ENCODE data around the gene ABCA9. TPM values are rescaled to one million over a fixed set of nuclear protein-coding genes. Genes with fewer than 3 reads are reported as not detected.
"Not testable (repeated sequence)": the region's sequence is repeated elsewhere in the genome, so short reads cannot be mapped to it uniquely, and the experiment has no call there.

ABCA9 gene
- total and polyA plus RNA-seq, 2 of the 13 experiments (the other 11 are each of a cell fraction or from before 2014, with no cell fraction given) = 0.04 TPM; not detected in 1

DNA sequence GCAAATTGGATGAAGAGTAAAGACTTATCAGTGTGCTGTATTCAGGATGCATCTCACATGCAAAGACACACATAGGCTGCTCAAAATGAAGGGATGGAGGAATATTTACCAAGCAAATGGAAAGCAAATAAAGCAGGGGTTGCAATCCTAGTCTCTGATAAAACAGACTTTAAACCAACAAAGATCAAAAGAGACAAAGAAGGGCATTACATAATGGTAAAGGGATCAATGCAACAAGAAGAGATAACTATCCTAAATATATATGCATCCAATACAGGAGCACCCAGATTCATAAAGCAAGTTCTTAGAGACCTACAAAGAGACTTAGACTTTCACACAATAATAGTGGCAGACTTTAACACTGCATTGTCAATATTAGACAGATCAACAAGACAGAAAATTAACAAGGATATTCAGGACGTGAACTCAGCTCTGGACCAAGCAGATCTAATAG, 12.1 kb upstream of the ABCA9 start (continued):
- TF ChIP-seq, protein P1, sequence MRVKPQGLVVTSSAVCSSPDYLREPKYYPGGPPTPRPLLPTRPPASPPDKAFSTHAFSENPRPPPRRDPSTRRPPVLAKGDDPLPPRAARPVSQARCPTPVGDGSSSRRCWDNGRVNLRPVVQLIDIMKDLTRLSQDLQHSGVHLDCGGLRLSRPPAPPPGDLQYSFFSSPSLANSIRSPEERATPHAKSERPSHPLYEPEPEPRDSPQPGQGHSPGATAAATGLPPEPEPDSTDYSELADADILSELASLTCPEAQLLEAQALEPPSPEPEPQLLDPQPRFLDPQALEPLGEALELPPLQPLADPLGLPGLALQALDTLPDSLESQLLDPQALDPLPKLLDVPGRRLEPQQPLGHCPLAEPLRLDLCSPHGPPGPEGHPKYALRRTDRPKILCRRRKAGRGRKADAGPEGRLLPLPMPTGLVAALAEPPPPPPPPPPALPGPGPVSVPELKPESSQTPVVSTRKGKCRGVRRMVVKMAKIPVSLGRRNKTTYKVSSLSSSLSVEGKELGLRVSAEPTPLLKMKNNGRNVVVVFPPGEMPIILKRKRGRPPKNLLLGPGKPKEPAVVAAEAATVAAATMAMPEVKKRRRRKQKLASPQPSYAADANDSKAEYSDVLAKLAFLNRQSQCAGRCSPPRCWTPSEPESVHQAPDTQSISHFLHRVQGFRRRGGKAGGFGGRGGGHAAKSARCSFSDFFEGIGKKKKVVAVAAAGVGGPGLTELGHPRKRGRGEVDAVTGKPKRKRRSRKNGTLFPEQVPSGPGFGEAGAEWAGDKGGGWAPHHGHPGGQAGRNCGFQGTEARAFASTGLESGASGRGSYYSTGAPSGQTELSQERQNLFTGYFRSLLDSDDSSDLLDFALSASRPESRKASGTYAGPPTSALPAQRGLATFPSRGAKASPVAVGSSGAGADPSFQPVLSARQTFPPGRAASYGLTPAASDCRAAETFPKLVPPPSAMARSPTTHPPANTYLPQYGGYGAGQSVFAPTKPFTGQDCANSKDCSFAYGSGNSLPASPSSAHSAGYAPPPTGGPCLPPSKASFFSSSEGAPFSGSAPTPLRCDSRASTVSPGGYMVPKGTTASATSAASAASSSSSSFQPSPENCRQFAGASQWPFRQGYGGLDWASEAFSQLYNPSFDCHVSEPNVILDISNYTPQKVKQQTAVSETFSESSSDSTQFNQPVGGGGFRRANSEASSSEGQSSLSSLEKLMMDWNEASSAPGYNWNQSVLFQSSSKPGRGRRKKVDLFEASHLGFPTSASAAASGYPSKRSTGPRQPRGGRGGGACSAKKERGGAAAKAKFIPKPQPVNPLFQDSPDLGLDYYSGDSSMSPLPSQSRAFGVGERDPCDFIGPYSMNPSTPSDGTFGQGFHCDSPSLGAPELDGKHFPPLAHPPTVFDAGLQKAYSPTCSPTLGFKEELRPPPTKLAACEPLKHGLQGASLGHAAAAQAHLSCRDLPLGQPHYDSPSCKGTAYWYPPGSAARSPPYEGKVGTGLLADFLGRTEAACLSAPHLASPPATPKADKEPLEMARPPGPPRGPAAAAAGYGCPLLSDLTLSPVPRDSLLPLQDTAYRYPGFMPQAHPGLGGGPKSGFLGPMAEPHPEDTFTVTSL (CRISPR knock-in tag; IDR thresholded peaks at IDR 0.05; ENCODE audit: borderline replicate concordance) = peak; percentile 92; the same call in 1 of the 2 replicates
- TF ChIP-seq RARA (CRISPR knock-in tag; IDR thresholded peaks at IDR 0.05) (peak; percentile 88; the same call in 1 of the 2 replicates), ERF (CRISPR knock-in tag; IDR thresholded peaks at IDR 0.05) (peak; percentile 77), KAT8 (CRISPR knock-in tag; IDR thresholded peaks at IDR 0.05) (peak; percentile 80; the same call in 1 of the 2 replicates), ZNF264 (CRISPR knock-in tag; IDR thresholded peaks at IDR 0.05) (peak; percentile 71; the same call in 1 of the 2 replicates), ZNF878 (CRISPR knock-in tag; IDR thresholded peaks at IDR 0.05) (peak; percentile 70; the same call in 1 of the 2 replicates)
- TF ChIP-seq, protein P2, sequence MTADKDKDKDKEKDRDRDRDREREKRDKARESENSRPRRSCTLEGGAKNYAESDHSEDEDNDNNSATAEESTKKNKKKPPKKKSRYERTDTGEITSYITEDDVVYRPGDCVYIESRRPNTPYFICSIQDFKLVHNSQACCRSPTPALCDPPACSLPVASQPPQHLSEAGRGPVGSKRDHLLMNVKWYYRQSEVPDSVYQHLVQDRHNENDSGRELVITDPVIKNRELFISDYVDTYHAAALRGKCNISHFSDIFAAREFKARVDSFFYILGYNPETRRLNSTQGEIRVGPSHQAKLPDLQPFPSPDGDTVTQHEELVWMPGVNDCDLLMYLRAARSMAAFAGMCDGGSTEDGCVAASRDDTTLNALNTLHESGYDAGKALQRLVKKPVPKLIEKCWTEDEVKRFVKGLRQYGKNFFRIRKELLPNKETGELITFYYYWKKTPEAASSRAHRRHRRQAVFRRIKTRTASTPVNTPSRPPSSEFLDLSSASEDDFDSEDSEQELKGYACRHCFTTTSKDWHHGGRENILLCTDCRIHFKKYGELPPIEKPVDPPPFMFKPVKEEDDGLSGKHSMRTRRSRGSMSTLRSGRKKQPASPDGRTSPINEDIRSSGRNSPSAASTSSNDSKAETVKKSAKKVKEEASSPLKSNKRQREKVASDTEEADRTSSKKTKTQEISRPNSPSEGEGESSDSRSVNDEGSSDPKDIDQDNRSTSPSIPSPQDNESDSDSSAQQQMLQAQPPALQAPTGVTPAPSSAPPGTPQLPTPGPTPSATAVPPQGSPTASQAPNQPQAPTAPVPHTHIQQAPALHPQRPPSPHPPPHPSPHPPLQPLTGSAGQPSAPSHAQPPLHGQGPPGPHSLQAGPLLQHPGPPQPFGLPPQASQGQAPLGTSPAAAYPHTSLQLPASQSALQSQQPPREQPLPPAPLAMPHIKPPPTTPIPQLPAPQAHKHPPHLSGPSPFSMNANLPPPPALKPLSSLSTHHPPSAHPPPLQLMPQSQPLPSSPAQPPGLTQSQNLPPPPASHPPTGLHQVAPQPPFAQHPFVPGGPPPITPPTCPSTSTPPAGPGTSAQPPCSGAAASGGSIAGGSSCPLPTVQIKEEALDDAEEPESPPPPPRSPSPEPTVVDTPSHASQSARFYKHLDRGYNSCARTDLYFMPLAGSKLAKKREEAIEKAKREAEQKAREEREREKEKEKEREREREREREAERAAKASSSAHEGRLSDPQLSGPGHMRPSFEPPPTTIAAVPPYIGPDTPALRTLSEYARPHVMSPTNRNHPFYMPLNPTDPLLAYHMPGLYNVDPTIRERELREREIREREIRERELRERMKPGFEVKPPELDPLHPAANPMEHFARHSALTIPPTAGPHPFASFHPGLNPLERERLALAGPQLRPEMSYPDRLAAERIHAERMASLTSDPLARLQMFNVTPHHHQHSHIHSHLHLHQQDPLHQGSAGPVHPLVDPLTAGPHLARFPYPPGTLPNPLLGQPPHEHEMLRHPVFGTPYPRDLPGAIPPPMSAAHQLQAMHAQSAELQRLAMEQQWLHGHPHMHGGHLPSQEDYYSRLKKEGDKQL (CRISPR knock-in tag; IDR thresholded peaks at IDR 0.05; ENCODE audit: low read depth) = peak; percentile 89
- TF ChIP-seq, protein P3, sequence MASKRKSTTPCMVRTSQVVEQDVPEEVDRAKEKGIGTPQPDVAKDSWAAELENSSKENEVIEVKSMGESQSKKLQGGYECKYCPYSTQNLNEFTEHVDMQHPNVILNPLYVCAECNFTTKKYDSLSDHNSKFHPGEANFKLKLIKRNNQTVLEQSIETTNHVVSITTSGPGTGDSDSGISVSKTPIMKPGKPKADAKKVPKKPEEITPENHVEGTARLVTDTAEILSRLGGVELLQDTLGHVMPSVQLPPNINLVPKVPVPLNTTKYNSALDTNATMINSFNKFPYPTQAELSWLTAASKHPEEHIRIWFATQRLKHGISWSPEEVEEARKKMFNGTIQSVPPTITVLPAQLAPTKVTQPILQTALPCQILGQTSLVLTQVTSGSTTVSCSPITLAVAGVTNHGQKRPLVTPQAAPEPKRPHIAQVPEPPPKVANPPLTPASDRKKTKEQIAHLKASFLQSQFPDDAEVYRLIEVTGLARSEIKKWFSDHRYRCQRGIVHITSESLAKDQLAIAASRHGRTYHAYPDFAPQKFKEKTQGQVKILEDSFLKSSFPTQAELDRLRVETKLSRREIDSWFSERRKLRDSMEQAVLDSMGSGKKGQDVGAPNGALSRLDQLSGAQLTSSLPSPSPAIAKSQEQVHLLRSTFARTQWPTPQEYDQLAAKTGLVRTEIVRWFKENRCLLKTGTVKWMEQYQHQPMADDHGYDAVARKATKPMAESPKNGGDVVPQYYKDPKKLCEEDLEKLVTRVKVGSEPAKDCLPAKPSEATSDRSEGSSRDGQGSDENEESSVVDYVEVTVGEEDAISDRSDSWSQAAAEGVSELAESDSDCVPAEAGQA (IDR thresholded peaks at IDR 0.05; ENCODE audit: low read depth) = not testable (repeated sequence)
- TF ChIP-seq, protein P3 (CRISPR knock-in tag; IDR thresholded peaks at IDR 0.05; ENCODE audit: borderline replicate concordance) = peak; percentile 87; the same call in 1 of the 2 replicates
- TF ChIP-seq, protein P4, sequence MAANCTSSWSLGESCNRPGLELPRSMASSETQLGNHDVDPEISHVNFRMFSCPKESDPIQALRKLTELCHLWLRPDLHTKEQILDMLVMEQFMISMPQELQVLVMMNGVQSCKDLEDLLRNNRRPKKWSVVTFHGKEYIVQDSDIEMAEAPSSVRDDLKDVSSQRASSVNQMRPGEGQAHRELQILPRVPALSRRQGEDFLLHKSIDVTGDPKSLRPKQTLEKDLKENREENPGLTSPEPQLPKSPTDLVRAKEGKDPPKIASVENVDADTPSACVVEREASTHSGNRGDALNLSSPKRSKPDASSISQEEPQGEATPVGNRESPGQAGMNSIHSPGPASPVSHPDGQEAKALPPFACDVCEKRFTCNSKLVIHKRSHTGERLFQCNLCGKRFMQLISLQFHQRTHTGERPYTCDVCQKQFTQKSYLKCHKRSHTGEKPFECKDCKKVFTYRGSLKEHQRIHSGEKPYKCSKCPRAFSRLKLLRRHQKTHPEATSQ (CRISPR knock-in tag; IDR thresholded peaks at IDR 0.05; ENCODE audit: borderline replicate concordance) = peak; percentile 93; the same call in 1 of the 2 replicates
